SU-DHL-6 (cell line): ENCODE measurements around the gene LYSET.

Experiments used
- EZH2phosphoT487 ChIP-seq: fragments of 200-600 bp; sonication (generic), shearing (Covaris generic); conservative IDR thresholded peaks from 2 replicates; pipeline ENCODE4 v1.6.1; 2018; ENCODE audit warnings: mild to moderate bottlenecking, antibody characterized with exemption, low read length, moderate library complexity, mixed read lengths
- TF ChIP-seq, protein P1 (sequence below): fragments of 200-600 bp; sonication (generic); IDR thresholded peaks from one replicate; pipeline ENCODE4 v1.5.1; 2017; ENCODE audit warnings: antibody characterized with exemption, mild to moderate bottlenecking, low read length, moderate library complexity; ENCODE audit not compliant: insufficient read depth, poor library complexity, severe bottlenecking

DNA sequence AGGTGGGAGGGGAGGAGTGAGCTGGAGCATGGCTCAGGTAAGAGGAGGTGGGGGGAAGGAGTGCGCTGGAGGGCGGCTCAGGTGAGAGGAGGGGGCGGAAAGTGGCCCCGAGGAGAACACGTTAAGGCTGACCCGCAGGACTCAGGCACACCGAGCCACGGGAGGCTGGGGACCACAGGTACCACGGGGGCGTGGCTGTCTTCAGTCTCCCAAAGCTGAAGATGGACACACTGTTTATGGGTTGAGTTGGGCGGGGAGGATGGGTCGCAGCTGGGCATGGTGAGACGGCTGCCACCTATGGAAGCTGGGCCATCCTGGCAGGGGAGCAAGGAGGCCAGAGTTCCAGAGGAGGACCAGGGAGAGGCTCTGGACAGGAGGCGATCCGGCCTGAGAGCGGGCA lies 45.4 kb downstream of the LYSET start:
- TF ChIP-seq, protein P1, sequence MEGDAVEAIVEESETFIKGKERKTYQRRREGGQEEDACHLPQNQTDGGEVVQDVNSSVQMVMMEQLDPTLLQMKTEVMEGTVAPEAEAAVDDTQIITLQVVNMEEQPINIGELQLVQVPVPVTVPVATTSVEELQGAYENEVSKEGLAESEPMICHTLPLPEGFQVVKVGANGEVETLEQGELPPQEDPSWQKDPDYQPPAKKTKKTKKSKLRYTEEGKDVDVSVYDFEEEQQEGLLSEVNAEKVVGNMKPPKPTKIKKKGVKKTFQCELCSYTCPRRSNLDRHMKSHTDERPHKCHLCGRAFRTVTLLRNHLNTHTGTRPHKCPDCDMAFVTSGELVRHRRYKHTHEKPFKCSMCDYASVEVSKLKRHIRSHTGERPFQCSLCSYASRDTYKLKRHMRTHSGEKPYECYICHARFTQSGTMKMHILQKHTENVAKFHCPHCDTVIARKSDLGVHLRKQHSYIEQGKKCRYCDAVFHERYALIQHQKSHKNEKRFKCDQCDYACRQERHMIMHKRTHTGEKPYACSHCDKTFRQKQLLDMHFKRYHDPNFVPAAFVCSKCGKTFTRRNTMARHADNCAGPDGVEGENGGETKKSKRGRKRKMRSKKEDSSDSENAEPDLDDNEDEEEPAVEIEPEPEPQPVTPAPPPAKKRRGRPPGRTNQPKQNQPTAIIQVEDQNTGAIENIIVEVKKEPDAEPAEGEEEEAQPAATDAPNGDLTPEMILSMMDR = no peak
- TF ChIP-seq EZH2phosphoT487 = no peak
